T-helper 17 cell (primary cell): Measurements from ENCODE around the gene GOLGA3. TPM values are rescaled to one million over a fixed set of nuclear protein-coding genes. Genes with fewer than 3 reads are reported as not detected.

ENCODE experiments used
- ATAC-seq: fragments of 150-1000 bp; cut with Tn5 transposase; 2 replicates; pipeline ENCODE4 v1.10.0; 2021; ENCODE audit warnings: mild to moderate bottlenecking, moderate library complexity
- DNase-seq, 3 donors: peaks; one replicate each; pipeline versions ENCODE4 v3.0.0 to v3.0.0-alpha.2; 2020 to 2021
- H3K9me3 ChIP-seq: one replicate; pipeline ENCODE4 v1.7.0; 2013; ENCODE audit warnings: low read length, mild to moderate bottlenecking; ENCODE audit not compliant: control insufficient read depth, poor library complexity, severe bottlenecking
- H3K27ac Mint-ChIP-seq: one replicate; pipeline ENCODE4 v1.8.0; 2022; ENCODE audit warnings: mild to moderate bottlenecking, moderate library complexity, mixed read lengths
- H3K27me3 Mint-ChIP-seq: one replicate; pipeline ENCODE4 v1.8.0; 2022; ENCODE audit warnings: mixed read lengths
- H3K36me3 Mint-ChIP-seq: one replicate; pipeline ENCODE4 v1.8.0; 2022; ENCODE audit warnings: low read depth, mixed read lengths
- H3K4me1 Mint-ChIP-seq: one replicate; pipeline ENCODE4 v1.8.0; 2022; ENCODE audit warnings: mild to moderate bottlenecking, mixed read lengths
- H3K4me3 Mint-ChIP-seq: one replicate; pipeline ENCODE4 v1.8.0; 2022; ENCODE audit warnings: mild to moderate bottlenecking, moderate library complexity, mixed read lengths
- total RNA-seq, 4 donors: library from RNA in 2 of 4; stranded (reverse) in 2 of 4; gene quantifications; one replicate each; pipeline ENCODE4 v1.2.3 and lab custom pipeline; 2022 to 2026

GOLGA3 gene
- total RNA-seq, 2 donors from 2014 or later = 44.0 to 45.4 TPM

GRCh38 chr12:132719954-132720324 lies 108.7 kb downstream of the GOLGA3 start:
- no peaks in the 10 kb centered on the region for H3K9me3 ChIP-seq
- no peaks in the 10 kb centered on the region for H3K4me1 Mint-ChIP-seq
- H3K36me3 Mint-ChIP-seq = peaks cover 9% of the 10 kb centered on the region
- H3K27me3 Mint-ChIP-seq = no peaks in the 10 kb centered on the region
- ATAC-seq = no peak
- H3K27ac Mint-ChIP-seq = no peak overlapping the region
- no peak for DNase-seq
- no peak overlapping the region for H3K4me3 Mint-ChIP-seq

GRCh38 chr12:132719141-132719953 lies 109.3 kb downstream of the GOLGA3 start:
- no peaks in the 10 kb centered on the region for H3K27me3 Mint-ChIP-seq
- no peak overlapping the region for H3K27ac Mint-ChIP-seq
- ATAC-seq = no peak
- peaks cover 2% of the 10 kb centered on the region for H3K4me1 Mint-ChIP-seq
- DNase-seq = no peak
- no peak overlapping the region for H3K4me3 Mint-ChIP-seq
- H3K36me3 Mint-ChIP-seq = peaks cover 9% of the 10 kb centered on the region
- no peaks in the 10 kb centered on the region for H3K9me3 ChIP-seq

Other genes starting within 250 kb of the GOLGA3 start
- not detected for gene LRCOL1, start 218.3 kb downstream of the GOLGA3 start, total RNA-seq
- not detected for gene P2RX2, start 210.1 kb downstream of the GOLGA3 start, total RNA-seq
- gene POLE, start 141.5 kb downstream of the GOLGA3 start, total RNA-seq = 10 to 100 TPM; 50.4 to 54.7 TPM
- 1 to 10 TPM; 3.0 to 3.1 TPM for gene PXMP2, start 141.3 kb downstream of the GOLGA3 start, total RNA-seq
- 10 to 100 TPM; 19.6 to 23.8 TPM for gene PGAM5, start 118.0 kb downstream of the GOLGA3 start, total RNA-seq
- gene ANKLE2, start 67.0 kb downstream of the GOLGA3 start, total RNA-seq = 10 to 100 TPM; 82.4 to 84.2 TPM
- 10 to 100 TPM; 91.5 to 94.5 TPM for gene CHFR, start 58.7 kb upstream of the GOLGA3 start, total RNA-seq
- 1 to 10 TPM; 4.5 to 6.4 TPM for gene ZNF605, start 127.4 kb upstream of the GOLGA3 start, total RNA-seq
- gene ZNF26, start 157.5 kb upstream of the GOLGA3 start, total RNA-seq = 10 to 100 TPM; 27.1 to 34.3 TPM
- gene ZNF84, start 208.6 kb upstream of the GOLGA3 start, total RNA-seq = 10 to 100 TPM; 18.1 to 19.1 TPM